ENCODE results near the gene MYO7B. TPM values are rescaled to one million over a fixed set of nuclear protein-coding genes. Genes with fewer than 3 reads are reported as not detected.

Gene MYO7B
- total RNA-seq, 1 donor from 2014 or later: 0.62 TPM

GRCh38 chr2:127637725-127638252 is 102.3 kb downstream of the MYO7B start:
- DNase-seq (ENCODE audit: low spot score) (no peak), ATAC-seq (peak; percentile 47)
- intact Hi-C loops (cut with DNase I): no loop called here

DNA sequence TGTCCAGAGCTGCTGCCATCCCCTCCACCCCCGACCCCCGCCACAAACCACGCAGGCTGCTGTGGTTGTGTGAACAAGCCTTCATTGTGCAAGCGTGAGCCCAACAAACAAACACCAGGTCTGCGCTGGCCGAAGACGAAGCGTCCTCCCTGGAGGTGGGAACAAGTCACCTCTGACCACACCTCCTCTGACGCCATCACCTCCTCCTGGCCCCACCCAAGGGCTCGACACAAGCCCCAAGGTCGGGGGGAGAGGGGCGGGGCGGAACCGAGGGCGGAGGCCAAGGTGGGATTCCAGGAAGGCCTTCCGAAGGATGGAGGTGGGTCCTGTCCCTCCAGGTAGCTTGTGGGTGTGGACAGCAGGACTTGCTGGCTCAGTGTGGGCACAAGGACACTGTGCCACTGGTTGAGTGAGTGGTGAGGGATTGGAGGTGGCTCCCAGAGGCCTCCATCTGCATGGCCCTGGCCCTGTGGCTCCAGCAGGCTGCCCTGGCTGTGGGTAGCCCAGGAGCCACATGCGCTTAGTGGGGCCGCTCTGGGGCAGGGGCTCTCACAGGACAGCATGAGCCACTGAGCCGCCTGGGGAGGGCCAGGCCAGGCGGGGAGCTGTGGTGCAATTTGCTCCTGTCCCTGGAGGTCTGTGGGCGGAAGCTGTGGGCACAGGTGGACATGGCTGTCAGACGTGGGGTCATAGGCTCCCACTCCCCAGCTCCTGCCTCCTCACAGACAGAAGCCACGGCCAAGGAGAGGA is 103.1 kb downstream of the MYO7B start:
- ATAC-seq (peak; percentile 6), DNase-seq (ENCODE audit: low spot score) (no peak)
- intact Hi-C loops (cut with DNase I): no loop called here

DNA sequence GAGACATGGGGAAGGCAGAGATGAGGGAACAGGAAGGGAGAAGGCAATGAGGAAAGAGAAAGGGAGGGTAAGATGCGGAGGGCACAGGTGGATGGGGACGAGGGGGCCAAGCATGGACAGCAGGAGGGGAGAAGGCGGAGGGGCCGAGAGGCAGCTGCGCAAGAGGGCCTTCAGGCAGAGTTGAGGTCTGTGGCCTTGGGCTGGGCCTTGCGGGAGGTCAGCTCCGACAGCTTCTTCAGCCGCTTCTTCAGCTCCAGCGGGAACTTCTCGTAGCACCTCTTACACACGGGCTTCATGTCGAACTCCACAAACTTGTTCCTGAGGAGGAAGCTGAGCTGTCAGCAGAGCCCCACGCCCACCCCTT is 103.6 kb downstream of the MYO7B start:
- intact Hi-C loops (cut with DNase I): no loop called here

DNA sequence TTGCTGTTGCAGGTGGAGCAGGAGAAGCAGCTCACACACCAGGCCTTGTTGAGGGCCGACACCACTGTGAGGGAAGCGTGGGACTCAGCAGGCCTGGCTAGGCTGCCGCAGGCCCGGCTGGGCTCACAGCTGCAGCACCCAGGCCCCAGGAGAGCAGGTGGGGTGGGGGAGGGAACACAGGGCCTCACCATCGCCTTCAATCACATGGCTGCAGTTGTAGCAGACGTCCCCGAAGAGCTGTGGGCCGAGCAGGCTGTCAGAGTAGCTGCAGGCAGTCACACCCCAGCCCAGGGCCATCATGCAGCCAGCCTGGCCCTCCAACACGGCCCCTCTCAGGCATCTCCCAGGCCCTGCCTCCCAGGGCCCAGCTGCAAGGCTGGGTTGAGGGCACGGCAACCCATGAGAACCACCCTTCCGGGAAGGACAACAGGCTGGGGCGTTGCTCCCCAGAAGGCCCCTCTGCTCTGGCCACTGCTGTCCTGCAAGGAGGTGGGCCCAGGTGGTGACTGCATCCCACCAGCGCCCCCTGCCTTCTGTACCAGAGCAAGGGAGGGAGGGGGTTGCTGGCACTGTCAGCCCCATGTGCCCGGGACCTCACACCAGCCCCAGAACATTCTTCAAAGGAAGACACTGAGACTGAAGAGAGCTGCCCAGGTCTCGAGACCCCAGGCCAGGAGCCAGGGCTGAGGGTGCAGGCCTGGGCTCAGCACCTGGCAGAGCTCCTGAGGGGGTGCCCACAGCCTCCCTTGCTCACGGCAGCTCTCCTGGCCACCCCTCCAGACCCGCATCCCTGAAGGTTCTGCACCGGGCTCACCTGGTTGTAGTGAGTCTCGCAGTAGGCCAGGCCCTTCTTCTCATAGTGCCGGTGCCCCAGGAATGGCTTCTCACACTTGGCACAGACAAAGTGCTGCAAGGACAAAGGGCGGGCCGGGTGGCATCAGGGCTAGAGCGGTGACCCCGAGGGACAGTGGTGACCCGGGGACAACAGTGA is 104.9 kb downstream of the MYO7B start:
- no peak for ATAC-seq
- no peak for DNase-seq (ENCODE audit: low spot score)
- intact Hi-C loops (cut with DNase I): loop anchor here (5.0 kb wide), 1 partner anchor 113 kb away; the partner anchor contains the start of gene IWS1

More for the DNA sequence above, 103.6 kb downstream of the MYO7B start:
- DNase-seq (ENCODE audit: low spot score) (no peak), ATAC-seq (no peak)

DNA sequence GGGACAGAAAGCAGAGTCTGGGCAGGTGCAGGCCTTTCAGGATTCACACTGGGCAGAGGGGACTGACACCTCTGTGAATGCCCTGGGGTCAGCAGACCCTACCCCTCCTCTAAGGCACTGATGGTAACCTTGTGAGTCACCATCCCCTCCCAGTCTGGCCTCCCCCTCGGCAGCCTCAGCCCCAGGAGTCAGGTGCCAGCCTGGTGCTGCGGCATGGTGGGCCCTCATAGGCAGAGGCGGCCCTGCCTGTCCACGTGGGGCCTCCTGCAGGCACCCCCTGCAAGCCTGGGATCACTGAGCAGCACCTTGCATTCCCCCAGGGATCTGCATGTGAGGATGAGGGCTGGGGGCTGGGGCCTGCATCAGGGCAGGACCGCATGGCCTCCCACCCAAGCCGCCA is 105.7 kb downstream of the MYO7B start:
- ATAC-seq: no peak
- intact Hi-C loops (cut with DNase I): loop anchor here (5.0 kb wide), 1 partner anchor 114 kb away; the partner anchor contains the start of gene IWS1
- DNase-seq (ENCODE audit: low spot score): no peak

DNA sequence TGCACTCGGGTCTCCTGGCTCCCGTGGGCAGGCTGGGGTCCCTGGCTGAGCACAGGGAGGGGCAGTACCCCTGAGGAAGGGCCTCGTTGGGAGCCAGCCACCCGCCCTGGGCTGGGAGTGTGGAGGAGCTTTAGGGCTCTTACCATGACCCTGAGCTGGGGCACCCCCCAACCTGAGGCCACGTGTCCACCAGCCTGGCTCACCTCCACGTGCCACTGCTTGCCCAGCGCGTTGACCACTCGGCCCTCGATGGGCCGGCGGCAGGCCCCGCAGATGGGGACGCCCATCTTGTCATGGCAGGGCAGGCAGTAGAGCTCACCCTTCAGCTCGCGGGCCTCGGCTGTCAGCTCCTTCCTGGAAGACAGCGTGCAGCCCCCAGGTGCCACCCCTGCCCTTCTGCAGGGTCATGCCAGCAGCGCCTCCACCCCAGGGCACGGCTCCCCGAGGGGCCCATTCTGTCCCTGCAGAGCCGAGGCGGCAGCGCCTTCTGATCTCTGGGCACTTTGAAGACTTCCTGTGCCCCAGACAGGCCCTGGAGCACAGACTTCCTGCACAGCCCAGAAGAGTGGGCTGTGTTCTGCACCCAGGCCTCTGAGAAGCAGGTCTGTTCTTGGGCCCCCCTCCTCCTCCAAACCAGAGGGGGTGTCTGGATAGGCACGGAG is 106.5 kb downstream of the MYO7B start:
- intact Hi-C loops (cut with DNase I): loop anchor here (5.0 kb wide), 1 partner anchor 115 kb away; the partner anchor contains the start of gene IWS1
- ATAC-seq (no peak), DNase-seq (ENCODE audit: low spot score) (no peak)

- DNase-seq (ENCODE audit: low spot score): no peak
- no peak for ATAC-seq
- intact Hi-C loops (cut with DNase I): loop anchor here (5.0 kb wide), 1 partner anchor 116 kb away; the partner anchor contains the start of gene IWS1
Observed at GRCh38 chr2:127642706-127643438, 107.4 kb downstream of the MYO7B start.

GRCh38 chr2:127643439-127644065 is 108.1 kb downstream of the MYO7B start:
- intact Hi-C loops (cut with DNase I): loop anchor here (5.0 kb wide), 1 partner anchor 116 kb away; the partner anchor contains the start of gene IWS1
- DNase-seq (ENCODE audit: low spot score): no peak
- no peak for ATAC-seq

DNA sequence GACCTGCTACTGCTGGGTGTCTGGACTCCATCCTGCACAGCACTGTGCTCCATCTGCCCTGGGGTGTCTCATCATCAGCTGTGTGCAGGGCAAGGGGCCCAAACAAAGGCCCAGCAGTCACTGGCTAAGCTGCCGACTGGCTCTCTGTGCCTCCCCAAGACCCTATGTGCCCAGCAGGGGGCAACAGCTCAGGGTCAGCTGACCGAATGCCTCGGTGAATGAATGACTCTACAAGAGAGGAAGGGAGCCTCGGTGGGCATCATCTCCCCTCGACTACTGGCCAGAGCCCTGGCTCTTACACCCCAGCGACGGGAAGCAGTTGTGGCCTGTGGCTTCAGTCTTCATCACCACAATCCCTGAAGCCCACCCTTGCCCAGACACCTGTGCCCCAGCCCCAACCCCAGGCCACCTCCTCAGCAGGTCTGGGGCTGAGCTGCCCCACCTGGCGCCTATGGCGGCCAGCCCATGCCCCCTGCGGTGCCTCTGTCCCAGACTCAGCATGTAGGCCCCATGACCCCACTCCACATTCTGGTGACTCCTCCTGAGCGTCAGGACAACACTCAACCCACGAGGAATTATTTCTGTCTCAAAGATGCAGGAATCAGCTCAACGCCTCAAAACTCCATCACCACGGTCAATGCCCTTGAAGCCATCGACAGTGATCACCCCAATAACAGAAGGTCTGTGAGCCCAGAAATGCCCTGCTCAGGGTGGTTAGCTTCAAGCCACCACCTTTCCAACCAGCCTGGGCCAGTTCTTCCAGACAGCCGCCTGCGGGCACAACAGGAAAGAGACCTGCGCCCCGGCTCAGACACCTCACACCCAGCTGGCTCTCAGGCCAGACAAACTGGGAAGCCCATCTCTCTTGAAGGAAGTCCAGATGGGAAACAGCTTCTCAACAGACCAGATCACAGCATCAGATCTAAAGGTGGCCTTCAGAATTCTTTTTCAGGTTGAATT is 108.9 kb downstream of the MYO7B start:
- ATAC-seq (no peak), DNase-seq (ENCODE audit: low spot score) (no peak)
- intact Hi-C loops (cut with DNase I): loop anchor here (5.0 kb wide), 1 partner anchor 117 kb away; the partner anchor contains the start of gene IWS1

DNA sequence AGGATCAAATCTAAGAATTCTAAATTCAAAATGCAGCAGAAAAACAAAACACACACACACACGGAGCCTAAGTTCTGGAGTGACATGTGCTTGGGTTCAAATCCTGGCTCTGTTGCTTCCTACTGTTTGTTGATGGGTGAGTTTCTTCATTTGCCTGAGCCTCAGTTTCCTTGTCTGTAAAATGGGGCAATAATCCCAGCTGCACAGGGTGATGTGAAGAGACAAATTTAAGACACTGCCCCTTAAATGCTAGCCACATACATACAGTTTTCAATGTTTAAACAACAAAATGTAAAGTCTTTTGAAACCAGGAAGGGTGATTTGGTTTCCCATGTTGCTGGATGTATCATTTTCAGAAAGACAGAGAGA is 109.5 kb downstream of the MYO7B start:
- DNase-seq (ENCODE audit: low spot score) (no peak), ATAC-seq (no peak)
- intact Hi-C loops (cut with DNase I): no loop called here

DNA sequence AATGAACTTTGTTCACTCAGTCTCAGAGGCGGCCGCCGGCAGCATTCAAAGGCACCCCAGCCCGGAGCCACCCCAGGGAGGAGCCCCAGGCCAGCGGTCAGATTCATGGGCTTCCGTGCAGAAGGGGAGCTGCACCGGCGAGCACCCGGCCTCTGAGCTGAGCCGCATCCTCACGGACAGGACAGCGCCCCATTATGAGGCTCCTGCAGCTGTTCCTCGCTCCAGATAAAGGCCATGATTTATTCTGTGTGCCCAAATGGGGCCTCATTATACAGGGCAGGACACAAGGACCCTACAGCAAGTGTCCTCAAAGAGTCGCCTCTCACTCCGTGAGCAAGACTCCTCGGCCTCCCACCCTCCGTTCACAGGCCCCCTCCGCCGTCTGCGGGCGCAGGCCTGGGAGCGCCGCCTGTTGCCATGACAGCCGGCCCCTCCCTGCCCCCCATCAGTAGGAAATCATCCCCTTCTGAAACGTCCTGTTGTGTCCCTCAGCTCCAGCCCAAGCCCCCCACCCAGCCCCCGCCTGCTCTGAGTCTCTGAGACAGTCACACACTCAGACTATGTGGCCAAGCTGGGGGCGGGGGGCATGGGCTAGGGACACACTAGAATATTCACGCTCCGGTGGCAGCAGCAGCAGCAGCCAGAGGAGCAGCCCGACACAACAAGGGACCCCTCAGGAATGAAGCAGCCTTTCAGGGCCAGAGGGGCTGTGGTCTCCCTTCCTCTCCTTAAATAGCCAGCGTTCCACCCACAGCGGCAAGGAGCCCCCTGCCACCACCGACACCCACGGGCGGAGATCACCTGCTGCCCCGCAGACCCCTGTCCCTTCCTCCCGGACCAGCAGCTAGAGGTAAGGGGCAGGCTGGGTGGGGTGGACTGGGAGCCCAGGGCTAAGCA is 110.2 kb downstream of the MYO7B start, which contains the start of gene GPR17:
GPR17 (plus strand) TSS at position 759 of the 897 bp plus-strand sequence. CDS start 4,583 bp downstream, outside the sequence.
- no peak for DNase-seq (ENCODE audit: low spot score)
- no peak for ATAC-seq
- intact Hi-C loops (cut with DNase I): no loop called here

DNA sequence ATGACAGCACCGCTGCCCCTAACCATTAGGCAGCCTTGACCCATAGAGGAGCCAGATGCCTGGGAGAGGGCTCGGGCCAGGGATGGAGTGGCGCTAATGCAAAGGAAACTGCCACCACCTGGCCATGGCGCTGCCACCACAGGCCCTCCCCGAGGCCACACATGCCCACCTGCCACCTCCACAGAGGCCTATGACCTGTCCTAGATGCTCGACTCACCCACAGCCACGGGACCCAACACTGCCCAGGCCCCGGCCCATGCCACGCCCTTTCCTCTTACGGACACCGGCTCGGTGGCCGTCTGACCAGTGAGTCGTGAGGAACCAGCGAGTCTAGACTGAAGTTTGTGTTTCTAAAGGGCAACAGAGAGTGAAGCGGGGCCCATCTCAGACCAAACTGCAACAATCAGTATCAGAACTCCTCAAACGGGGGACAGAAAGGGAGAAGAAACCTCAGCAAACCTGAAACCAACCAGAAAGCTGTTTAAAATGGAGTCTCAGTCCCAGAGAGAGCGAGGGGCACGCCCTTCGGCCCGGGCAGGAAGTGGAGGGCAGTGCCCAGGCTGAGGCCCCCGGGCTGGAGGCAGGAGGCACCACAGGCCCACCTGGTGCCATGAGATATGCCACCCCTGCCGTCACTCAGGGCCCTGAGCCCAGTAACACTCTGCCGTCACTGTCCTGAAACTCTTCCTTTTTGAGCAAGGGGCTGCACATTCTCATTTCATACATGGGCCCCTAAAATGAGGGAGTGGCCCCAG is 111.2 kb downstream of the MYO7B start:
- ATAC-seq (no peak), DNase-seq (ENCODE audit: low spot score) (no peak)
- intact Hi-C loops (cut with DNase I): no loop called here

- ATAC-seq: no peak
- DNase-seq (ENCODE audit: low spot score): no peak
- intact Hi-C loops (cut with DNase I): no loop called here
Observed at GRCh38 chr2:127647242-127648190, 112.0 kb downstream of the MYO7B start.

GRCh38 chr2:127648321-127648720 is 112.8 kb downstream of the MYO7B start:
- intact Hi-C loops (cut with DNase I): no loop called here
- DNase-seq (ENCODE audit: low spot score): no peak

More at GRCh38 chr2:127648321-127648720, 112.8 kb downstream of the MYO7B start:
- no peak for ATAC-seq
